Neuron (in vitro differentiated cells): Measurements from ENCODE around the gene WRAP73.

Experiments used
- H2AFZ ChIP-seq: one replicate; pipeline ENCODE4 v1.6.1; 2013; ENCODE audit warnings: low read depth, mild to moderate bottlenecking, inconsistent platforms, low read length, moderate library complexity
- H3K27me3 ChIP-seq: one replicate; pipeline ENCODE4 v1.6.1; 2013; ENCODE audit warnings: low read length; ENCODE audit not compliant: insufficient read depth
- H3K36me3 ChIP-seq: one replicate; pipeline ENCODE4 v1.6.1; 2013; ENCODE audit warnings: low read length; ENCODE audit not compliant: insufficient read depth
- H3K4me1 ChIP-seq: one replicate; pipeline ENCODE4 v1.6.1; 2013; ENCODE audit warnings: low read length; ENCODE audit not compliant: insufficient read depth
- H3K4me3 ChIP-seq: 2 replicates; pipeline ENCODE4 v1.5.1; 2013; ENCODE audit warnings: mild to moderate bottlenecking, low read length, moderate library complexity
- H3K9me3 ChIP-seq: one replicate; pipeline ENCODE4 v1.6.1; 2013; ENCODE audit warnings: low read length

WRAP73 gene

DNA sequence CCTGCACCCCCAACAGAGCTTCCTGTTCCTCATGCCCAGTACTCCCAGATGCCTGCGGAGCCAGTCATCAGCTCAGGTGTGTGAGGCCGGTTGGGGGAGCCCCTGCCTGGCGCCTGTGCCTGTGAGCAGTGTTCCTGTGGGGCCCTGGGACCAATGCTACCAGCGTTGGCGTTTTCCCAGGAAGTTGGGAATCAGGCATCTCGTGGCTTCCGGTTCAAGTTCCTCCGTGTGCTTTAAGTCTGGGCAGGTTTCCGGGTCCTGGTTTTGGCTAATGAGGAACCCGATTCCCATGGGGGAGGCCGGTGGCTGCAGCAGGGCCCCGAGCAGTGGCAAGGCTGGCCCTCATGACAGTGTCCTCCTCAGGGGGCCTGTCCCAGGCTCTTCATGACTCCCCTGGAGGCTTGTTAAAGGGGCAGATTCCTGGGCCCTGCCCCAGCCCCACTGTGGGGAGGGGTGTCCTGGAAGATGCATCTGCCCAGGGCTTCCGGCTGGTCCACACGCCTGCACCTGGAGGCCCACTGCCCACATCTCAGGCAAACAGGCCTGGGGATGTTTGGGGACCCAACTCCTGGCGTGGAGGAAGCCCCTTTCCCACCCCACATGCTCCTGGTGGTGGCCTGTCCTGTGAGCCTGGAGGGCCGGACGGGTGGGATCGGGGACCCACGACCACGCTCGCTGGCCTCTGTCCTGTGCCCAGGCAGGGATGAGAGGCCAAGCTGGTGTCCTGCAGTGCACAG, 28.6 kb upstream of the WRAP73 start:
- Histone ChIP-seq H3K4me3 (no peak overlapping the region), H3K27me3 (peaks cover 58% of the 10 kb centered on the region), H3K36me3 (no peaks in the 10 kb centered on the region), H3K9me3 (no peaks in the 10 kb centered on the region), H3K4me1 (peaks cover 3% of the 10 kb centered on the region), H2AFZ (no peak overlapping the region)

DNA sequence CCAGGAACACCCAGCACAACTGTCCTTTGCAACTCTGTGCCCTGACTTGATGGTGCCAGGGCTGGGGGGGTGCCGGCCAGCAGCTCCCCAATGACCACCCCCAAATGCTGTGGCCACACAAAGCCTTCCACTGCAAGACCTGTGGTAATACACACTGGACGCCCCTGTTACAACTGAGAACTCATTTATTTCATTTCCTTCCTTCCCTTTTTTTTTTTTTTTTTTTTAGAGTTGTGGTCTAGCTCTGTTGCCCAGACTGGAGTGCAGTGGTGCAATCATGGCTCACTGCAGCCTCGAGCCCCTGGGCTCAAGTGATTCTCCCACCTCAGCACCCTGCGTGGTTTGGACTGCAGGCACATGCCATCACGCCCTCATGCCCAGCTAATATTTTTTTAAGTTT, 27.6 kb upstream of the WRAP73 start:
- no peak overlapping the region for H3K4me3 ChIP-seq
- H3K4me1 ChIP-seq, result peaks cover 3% of the 10 kb centered on the region
- H3K36me3 ChIP-seq, result no peaks in the 10 kb centered on the region
- no peaks in the 10 kb centered on the region for H3K9me3 ChIP-seq
- H3K27me3 ChIP-seq, result peaks cover 56% of the 10 kb centered on the region
- no peak overlapping the region for H2AFZ ChIP-seq

DNA sequence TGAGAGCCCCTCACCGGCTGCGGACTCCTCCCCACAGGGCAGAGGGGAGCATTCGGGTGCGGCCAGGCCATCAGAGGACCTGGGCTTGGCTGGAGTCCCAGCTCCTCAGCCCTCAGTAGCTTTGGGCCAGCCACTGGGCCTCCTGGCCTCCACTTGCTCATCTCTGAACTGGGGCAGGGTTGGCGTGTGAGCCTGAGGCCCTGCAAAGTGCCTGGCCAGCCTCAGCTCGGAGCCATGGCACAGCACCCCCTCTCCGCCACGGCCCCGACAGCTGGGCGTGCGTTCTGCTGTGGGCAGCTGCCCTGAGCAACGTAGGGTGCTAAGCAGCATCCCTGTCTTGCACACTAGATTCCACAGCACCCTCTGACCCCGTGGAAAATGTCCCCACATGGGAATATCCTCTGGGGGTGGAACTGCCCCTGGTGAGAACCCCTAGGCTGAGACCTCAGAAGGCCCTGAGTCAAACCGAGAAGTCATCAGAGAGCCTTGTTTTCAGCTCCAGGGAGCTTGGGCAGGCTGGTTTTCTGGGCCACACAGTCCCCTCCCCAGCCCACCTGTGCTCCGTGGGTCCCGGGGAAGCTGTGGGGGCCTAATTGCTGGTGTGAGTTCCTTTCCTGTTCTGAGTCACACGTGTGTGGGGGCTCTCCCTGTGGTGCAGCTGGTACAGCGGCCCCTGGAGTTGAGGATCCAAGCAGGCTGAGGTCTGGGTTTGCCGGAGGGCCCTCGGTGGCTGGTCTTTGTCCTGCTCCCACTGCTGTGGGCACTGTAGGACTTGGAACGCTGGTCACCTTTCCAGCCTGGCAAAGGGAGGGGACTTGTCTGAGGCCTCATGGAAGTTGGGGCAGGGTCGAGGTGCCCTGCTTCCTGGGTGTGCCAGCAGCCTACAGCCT, 26.9 kb upstream of the WRAP73 start:
- Histone ChIP-seq H3K4me3 (no peak overlapping the region), H3K27me3 (peaks cover 57% of the 10 kb centered on the region), H3K9me3 (no peaks in the 10 kb centered on the region), H2AFZ (no peak overlapping the region), H3K4me1 (peaks cover 3% of the 10 kb centered on the region), H3K36me3 (no peaks in the 10 kb centered on the region)

DNA sequence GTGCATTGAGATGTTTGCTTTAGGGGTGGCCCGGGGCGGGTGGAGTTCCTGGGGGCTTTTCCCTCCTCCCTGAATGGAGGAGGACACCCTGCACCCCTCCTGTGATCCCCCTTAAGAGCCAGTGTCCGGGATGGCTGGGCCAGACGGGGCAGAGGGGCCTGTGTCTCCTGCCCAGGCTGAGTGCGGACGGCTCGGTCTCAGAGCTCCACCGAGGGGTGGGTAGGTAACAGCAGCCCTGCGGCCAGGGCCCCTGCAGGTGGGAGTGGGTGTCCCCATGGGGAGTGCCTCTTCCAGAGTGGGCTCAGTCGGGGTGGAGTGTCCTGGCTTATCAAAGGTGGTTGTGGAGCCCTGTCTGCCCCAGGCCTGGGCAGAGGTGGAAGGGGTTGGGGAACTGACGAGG, 25.5 kb upstream of the WRAP73 start:
- peaks cover 70% of the 10 kb centered on the region for H3K27me3 ChIP-seq
- no peaks in the 10 kb centered on the region for H3K36me3 ChIP-seq
- no peak overlapping the region for H2AFZ ChIP-seq
- H3K4me3 ChIP-seq, result no peak overlapping the region
- H3K9me3 ChIP-seq, result no peaks in the 10 kb centered on the region
- peaks cover 3% of the 10 kb centered on the region for H3K4me1 ChIP-seq

DNA sequence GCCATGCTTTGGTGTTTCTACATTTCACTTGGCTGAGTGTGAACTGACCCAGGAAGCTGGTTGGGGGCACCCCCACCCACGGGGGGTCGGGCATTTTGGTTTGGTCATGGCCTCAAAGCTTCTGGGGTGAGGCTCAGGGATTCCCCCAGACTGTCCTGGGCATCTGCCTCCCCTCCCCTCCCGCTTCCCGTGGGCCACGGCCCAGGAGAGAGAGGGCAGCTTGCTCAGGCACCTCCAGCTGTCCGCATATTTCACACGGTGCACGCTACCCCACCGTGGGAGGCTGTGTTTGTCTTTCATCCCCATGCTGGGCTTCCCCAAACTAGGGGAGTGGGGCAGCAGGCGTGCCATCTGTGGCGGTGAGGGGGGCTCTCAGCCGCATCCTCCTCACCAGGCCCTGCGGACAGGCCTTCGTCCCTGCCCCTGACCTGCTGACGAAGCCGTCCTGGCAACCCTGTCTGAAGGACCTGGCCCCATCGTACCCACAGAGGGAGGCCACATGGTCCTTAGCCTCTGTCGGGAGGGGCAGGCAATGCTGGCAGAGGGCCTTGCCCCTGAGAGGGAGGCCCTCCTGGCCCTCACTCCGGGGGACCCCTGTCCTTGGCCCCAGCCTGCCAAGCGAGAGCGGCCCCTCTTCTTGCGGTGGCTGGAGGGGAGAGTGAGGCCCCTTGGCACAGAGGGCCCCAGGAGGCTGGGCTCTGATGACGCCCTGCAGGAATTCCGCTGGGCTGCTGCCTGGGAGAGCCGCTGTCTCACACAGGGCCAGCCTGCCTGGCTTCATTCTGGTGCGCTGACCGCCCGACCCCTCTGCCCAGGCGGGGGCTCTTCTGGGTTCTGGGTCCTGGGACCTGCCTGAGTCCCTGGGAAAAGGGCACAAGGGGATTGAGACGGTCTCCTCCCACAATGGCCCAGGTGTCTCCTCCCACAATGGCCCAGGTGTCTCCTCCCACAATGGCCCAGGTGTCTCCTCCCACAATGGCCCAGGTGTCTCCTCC, 24.5 kb upstream of the WRAP73 start:
- H3K27me3 ChIP-seq, result peaks cover 76% of the 10 kb centered on the region
- H3K36me3 ChIP-seq, result no peaks in the 10 kb centered on the region
- no peak overlapping the region for H3K4me3 ChIP-seq
- H3K4me1 ChIP-seq, result peaks cover 3% of the 10 kb centered on the region
- no peak overlapping the region for H2AFZ ChIP-seq
- no peaks in the 10 kb centered on the region for H3K9me3 ChIP-seq

DNA sequence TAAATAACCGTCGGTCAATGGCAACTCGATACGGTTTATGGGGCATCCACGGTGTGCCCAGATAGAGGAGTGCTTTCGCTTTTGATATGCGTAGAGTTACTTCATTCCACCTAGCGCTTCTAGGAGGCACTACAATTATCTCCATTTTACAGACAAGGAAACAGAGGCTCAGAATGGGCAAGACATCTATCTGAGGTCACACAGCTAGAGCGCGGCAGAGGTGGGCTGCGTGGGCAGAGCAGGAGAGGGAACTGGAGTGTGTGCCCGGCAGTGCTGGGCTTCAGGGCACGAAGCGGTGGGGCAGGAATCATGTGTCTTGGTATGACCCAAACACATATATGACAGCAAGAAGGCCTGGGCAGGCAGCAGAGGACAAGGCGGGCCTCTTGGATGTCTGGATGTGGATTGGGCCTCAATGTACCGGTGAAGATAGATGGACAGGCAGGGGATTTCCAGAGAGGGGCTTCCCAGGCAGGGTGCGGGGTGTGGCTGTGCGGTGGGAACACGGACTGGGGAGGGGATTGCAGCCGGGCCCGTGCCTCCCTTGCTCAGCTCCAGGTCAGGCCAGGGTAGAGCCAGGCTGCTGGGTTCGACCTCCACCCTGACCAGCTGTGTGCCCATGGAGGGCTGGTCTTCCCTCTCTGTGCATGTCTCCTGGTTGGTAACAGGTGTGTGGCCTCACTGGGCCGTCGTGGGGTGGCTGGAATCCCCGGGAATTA, 23.6 kb upstream of the WRAP73 start:
- Histone ChIP-seq H2AFZ (no peak overlapping the region), H3K9me3 (no peaks in the 10 kb centered on the region), H3K27me3 (peaks cover 71% of the 10 kb centered on the region), H3K4me1 (peaks cover 8% of the 10 kb centered on the region), H3K36me3 (no peaks in the 10 kb centered on the region), H3K4me3 (no peak overlapping the region)

DNA sequence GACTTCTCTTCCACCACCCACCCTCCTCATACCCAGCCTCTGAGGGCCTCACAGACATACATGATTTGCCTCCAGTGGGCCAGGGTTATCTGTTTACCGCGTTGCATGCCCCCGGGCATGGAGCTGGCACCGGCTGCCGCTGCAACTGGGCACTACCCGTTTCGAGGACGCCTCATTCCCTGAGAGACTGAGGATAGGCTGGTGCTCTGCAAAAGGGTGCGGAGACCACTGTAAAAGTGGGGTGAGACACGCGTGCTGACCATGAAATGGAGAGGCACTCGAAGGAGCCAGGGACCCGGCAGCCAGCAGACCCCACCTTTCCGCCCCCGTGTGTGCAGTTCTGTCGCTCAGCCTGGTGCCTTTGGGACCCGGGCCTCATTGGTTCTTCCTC, 23.1 kb upstream of the WRAP73 start:
- Histone ChIP-seq H3K4me1 (peaks cover 9% of the 10 kb centered on the region), H3K36me3 (no peaks in the 10 kb centered on the region), H3K27me3 (peaks cover 65% of the 10 kb centered on the region), H3K4me3 (no peak overlapping the region), H3K9me3 (no peaks in the 10 kb centered on the region), H2AFZ (no peak overlapping the region)

DNA sequence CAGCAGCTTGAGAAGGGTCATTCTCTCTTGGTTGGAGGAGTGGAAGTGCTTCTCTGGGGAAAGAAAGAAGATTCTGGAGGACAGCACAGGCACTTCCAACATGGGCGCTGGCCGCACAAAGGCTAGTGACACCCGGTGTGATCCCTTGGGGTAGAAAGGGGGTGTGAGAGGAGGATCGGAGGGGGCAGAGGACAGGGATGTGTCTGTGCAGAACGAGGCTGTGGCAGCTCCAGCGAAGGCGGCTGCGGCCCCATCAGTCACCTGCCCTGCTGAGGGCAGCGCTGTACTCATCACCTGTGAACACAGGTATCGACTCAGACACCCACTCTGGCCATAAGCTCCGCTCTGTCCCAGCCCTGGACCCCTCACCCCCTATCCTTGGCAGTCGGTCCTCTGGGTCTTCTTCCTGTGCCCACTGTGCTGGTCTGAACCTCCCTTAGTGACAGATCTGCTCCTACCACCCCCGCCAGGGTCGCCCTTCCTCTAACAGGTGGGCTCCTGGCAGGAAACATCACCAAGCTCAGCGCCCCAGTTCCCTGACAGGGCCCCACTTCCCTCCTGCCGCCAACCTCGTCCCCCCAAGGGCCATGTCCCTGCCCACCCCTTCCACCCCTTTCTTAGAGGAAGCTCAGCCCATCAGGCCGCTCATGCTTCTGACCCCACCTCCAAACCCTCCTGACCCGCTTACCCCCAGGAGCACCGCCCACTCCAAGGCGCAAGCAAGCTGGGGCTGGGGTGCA, 22.5 kb upstream of the WRAP73 start:
- Histone ChIP-seq H3K36me3 (no peaks in the 10 kb centered on the region), H2AFZ (no peak overlapping the region), H3K4me1 (peaks cover 9% of the 10 kb centered on the region), H3K9me3 (no peaks in the 10 kb centered on the region), H3K27me3 (peaks cover 64% of the 10 kb centered on the region), H3K4me3 (no peak overlapping the region)

DNA sequence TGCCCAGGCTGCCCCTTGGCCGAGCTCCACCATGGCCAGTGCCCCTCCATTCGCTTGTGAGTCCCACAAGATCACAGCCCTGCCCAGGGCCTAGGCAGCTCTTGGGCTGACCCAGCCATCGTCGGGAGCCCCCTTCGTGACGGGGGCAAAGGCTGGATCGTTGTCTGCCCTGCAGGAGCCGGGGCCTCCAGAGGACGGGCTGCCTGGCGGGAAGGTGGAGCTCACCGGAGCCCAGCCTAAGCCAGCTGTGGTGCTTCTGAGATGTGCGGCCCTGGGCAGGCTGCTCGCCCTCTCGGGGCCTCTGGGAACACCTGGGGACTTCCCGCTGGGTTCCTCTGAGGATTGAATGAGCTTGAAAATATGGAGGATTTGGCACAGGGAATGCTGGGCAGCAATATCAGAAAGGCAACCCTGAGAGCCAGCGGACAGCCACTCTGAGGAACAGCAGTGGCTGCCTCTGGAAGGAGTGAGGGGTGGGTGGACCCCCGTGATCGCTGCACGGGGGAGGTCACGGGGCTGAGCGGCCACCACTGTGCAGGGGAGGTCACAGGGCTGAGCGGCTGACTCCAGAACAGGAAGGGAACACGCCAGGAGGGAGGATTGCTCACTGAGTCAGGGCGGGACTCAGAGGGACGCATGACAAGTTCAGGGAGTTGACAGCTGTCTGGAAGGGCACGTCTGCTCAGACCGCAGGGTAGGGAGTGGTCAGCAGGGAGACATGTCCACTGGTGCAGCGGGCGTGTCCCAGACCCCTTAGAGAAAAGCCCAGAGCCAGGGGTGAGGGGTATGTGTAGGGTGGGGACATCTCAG, 21.7 kb upstream of the WRAP73 start:
- Histone ChIP-seq H3K36me3 (no peaks in the 10 kb centered on the region), H2AFZ (no peak overlapping the region), H3K9me3 (no peaks in the 10 kb centered on the region), H3K27me3 (peaks cover 56% of the 10 kb centered on the region), H3K4me3 (no peak overlapping the region), H3K4me1 (peaks cover 15% of the 10 kb centered on the region)

DNA sequence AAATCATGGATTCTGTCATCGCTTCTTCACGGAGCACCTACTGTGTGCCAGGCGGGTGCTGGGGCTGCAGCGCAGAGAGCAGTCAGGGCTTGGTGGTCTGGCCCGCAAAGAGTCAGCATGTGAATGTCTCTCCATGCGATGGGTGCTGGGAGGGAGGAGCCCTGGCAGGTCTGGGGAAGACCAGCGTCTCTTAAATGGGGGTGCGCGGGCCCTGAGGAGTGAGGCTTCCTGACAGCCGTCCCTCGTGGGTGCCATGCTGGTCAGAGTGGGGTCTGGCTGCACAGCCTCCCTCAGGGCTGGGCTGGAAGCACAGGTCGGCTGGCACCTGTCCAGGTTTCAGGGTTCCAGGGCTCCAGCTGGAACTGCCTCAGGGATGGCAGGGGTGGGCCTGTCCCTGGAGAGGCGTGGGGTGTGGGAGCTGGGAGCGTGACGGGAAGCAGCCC, 20.9 kb upstream of the WRAP73 start:
- no peaks in the 10 kb centered on the region for H3K36me3 ChIP-seq
- peaks cover 49% of the 10 kb centered on the region for H3K27me3 ChIP-seq
- no peak overlapping the region for H3K4me3 ChIP-seq
- no peaks in the 10 kb centered on the region for H3K9me3 ChIP-seq
- H2AFZ ChIP-seq, result no peak overlapping the region
- H3K4me1 ChIP-seq, result peaks cover 22% of the 10 kb centered on the region

DNA sequence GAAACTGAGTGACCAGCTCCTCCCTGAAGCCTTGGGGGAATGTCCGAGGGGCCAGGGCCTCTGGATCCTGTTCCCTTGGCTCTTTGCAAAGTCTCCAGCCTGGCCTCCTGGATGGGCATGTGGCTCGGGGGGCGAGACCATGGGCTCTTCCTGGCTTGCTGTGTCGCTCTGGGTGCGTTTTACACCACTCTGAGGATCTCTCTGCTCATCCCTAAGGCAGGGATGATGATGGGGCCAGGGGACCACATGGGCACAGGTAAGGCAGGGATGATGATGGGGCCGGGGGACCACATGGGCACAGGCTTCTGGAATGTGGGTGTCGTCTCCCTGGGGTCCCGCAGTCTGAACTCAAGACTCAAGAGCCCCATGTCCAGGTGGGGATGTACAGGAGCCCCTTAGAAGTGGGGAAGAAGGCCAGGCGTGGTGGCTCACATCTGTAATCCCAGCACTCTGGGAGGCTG, 20.1 kb upstream of the WRAP73 start:
- H3K27me3 ChIP-seq, result peaks cover 44% of the 10 kb centered on the region
- H2AFZ ChIP-seq, result no peak overlapping the region
- H3K4me1 ChIP-seq, result peaks cover 22% of the 10 kb centered on the region
- no peaks in the 10 kb centered on the region for H3K36me3 ChIP-seq
- H3K9me3 ChIP-seq, result no peaks in the 10 kb centered on the region
- H3K4me3 ChIP-seq, result no peak overlapping the region
